Superior temporal gyrus (tissue), 1 donor: ENCODE measurements around the gene CRABP2.

Source experiments
- DNase-seq: peaks from one replicate; pipeline ENCODE4 v3.0.0-alpha.2; 2016; ENCODE audit errors: extremely low spot score

The CRABP2 gene

GRCh38 chr1:156691665-156692440 is 13.5 kb downstream of the CRABP2 start:
- no peak for DNase-seq

DNA sequence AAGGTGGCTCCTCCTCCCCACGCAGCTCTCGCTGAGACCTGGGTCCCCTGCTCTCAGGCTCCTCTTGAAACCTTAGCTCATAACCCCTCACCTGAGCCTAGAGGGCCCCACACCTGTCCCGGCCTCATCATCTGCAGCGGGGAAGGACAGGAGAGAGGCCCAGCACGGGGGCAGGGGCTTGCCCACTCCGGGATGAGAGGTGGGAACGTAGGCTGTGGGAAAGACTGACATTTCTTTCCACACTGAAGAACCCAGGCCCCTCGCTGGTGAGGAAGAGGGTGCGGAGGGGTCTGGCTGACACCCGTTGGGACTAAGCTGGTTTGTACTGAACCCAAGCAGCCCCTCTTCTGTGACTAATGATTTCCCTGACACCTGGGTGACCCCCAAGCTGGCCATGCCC is 14.2 kb downstream of the CRABP2 start:
- DNase-seq, result no peak

GRCh38 chr1:156690675-156691036 is 14.7 kb downstream of the CRABP2 start:
- no peak for DNase-seq

GRCh38 chr1:156689953-156690674 is 15.3 kb downstream of the CRABP2 start:
- no peak for DNase-seq

GRCh38 chr1:156689035-156689952 is 16.1 kb downstream of the CRABP2 start:
- peak; percentile 83 for DNase-seq

GRCh38 chr1:156684227-156684782 is 21.1 kb downstream of the CRABP2 start:
- DNase-seq, result no peak

DNA sequence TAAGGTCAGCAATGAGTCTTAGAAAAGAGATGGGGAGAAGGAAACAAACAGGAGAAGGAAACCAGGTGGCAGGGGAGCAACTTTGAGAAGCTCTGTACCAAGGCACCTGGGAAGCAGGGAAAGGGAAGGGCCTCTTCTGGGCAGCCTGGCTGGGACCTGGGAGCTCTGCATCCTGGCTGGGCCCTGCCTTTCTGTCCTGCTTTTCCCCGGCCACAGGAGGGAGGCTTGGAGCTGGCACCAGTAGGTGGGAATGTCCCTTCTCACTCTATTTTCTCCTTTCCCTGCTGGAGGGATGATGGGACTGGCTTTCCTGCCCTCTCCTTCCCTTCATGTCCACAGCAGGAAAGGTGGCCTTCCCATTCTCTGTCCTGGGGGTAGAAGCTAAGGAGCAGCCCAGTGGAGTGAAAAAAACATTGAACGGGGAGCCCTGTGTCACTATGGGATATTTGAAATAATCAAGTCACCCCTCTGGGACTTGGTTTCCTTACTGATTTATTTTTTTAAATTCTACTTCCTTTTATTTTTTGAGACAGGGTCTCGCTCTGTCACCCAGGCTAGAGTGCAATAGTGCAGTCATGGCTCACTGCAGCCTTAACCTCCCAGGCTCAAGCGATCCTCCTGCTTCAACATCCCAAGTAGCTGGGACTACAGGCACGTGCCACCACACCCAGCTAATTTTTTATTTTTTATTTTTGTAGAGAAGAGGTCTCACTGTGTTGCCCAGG is 23.1 kb downstream of the CRABP2 start:
- no peak for DNase-seq

DNA sequence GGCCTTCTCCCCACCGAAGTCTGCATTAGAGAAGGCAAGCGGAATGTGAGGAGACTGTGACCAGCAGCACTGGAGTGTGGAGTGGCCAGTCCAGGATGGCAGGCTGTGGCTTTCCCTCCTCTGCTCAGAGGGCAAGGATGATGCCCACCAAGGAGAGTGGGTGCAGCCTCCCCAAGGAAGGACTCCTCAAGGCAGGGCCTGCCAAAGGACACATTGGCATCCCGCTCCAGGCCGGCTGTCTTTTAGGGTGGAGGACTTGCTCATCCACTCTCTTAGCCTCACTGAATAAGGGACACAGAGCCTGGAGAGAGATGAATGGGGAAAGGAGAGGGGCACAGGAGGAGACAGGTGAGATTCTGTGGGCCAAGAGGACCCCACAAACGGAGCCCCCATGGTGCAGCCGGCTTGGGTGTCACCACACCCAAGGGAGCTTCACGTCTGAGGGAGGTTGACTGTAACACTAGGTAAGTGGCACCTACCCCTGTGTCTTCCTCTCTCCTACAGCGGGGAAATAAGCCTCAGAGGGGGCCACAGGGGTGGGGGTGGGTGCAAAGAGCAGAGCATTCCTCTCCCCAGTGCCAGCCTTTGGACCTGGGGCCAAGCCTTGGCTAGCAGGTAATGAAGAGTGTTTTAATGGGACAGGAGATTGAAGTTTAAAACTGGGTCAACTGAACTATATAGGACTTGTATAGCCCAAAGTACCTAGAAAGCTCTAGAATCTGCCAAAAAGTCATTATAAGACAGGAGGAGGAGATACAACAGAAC is 24.0 kb downstream of the CRABP2 start:
- DNase-seq, result no peak

DNA sequence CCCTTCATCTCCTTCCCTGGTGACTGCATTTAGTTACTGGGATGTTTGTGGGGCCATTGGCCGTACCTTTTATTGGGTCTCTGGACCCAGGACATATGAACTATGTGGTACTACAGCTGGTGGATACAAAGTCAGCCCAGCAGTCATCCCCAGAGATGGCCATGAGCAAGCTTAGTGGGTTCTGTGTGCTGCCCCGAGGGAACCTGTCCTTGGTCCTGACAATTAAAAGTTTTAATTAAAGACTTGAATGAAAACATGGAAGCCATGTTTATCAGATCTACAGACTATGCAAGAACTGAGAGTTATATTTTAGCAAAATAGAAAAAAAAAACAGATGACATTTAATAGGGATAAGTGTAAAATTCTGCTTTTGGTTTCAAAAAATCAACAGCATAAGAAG is 25.3 kb downstream of the CRABP2 start:
- DNase-seq, result no peak

DNA sequence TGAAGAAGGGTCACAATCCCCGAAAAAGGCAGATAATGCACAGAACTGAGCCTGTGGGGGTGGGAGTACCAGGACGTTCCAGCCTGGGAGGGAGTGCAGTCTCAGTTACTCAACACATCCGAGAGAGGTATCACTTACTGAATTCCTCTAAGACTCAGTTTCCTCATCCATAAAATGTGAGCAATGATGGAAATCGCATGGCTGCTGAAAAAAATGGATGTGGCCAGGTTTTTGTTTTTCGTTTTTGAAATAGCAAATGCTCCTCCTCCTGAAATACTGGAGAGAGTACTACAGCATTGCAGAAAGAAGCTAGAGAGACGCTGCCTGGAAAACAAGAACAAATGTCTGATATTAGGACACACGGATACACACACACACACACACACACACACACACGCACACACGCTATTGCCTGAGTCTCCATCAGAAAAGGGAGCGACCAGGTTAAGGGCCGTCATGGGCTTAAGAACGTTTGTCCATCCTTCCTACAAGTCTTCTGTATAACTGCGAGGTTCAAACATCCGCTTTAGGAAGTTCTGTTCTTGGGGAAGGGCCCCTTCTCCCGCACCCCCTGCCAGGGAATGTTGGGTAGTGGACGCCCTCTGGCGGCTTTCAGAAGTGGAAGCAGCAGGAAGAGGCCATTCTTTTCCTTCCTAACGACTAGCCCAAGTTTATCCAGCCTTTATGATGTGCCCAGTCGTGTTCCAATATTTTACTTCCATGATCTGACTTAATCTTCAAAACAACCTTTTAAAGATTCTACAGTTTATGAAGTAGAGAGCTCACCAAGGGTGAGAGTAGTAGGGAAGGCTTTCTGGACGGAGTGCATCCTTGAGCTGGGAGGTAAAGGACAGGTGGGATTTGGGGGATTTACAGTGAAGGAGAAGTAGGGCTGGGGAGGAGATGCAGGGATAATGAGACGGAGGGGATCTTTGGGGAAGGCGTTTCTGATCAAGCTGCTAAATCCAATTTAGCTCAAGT is 27.5 kb downstream of the CRABP2 start:
- DNase-seq, result peak; percentile 89

- peak; percentile 24 for DNase-seq
These were observed 28.4 kb downstream of the CRABP2 start, which contains the start of gene NES for GRCh38 chr1:156676820-156677615. NES (minus strand) TSS chr1:156677407; CDS start chr1:156677264, 143 bp downstream.

DNA sequence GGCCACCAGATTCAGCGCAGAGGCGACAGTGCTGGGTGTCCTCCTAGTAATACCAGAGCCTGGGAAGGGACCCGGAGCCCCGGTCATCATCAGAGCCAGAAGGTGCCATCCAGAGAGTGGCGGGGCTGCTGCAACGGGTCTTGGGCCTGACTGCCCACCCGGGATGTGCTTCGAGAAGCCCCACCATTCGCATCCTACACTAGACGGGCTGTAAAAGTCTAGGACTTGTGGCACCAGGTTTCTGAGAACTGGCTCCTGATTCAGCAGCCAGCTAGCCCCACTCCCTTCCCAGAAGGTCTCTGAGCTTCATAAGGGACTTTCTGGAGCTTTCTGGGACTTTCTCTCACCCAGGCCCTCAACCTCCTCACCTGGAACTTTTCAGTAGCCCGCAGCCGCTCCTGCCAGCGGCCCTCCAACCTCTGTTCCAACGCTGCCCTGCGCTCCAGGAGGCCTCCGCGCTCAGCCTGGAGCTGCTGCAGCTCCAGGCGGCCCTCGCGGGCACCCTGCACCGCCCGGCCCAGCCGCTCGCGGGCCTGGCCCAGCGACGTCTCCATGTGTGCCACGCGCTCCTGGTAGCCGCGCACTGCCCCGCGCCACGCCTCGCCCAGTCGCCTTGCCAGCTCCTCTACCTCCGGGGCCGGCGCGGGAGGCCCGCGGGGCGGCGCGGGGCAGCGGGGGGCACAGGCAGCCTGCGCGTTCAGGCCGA is 29.1 kb downstream of the CRABP2 start:
- DNase-seq, result no peak

GRCh38 chr1:156675210-156676113 is 29.9 kb downstream of the CRABP2 start:
- no peak for DNase-seq

DNA sequence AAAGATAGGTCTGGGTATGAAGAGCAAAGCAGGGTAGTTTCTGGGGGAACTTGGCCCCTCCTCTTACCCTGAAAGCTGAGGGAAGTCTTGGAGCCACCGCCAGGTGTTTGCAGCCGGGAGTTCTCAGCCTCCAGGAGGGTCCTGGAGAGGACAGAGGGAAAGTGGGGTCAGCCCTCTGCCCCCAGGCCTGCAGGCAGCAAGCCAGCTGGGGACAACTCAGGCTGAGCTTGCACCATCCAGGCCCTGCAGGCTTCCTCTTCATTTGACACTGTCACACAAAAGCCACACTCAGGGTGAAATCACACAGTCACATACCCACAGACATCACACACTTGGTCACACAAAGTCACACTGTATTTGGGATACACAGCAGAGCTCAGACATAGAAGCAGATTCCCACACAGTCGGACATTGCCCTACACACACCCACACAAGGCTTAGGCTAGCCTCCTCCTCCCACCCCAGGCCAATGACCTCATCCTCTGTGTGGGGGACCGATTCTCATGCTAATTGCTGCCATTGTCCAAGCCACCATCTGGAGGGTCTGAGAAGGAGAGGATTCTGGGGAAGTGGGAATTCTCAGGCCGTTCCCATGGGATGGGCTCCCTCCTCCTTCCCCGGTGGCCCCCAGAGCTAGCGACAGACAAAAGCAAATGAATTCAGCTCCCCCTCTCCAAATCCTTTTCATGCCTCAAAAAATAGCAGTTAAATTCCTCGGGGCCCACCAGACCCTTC is 31.8 kb downstream of the CRABP2 start:
- peak; percentile 39 for DNase-seq

- no peak for DNase-seq
These were observed 33.6 kb downstream of the CRABP2 start for GRCh38 chr1:156671804-156672203.

GRCh38 chr1:156670791-156671190 is 34.6 kb downstream of the CRABP2 start:
- DNase-seq, result no peak
